ENCODE data around the gene ATOH8.

Gene ATOH8

GRCh38 chr2:85718885-85719492, 34.8 kb upstream of the ATOH8 start:
- no peak for DNase-seq (ENCODE audit: low spot score)

- no peak for DNase-seq (ENCODE audit: low spot score)
These were observed 34.1 kb upstream of the ATOH8 start for GRCh38 chr2:85719609-85720240.

- no peak for DNase-seq (ENCODE audit: low spot score)
These were observed 33.3 kb upstream of the ATOH8 start for GRCh38 chr2:85720533-85720932.

- no peak for DNase-seq (ENCODE audit: low spot score)
These were observed 32.1 kb upstream of the ATOH8 start for GRCh38 chr2:85721641-85722040.

- no peak for DNase-seq (ENCODE audit: low spot score)
These were observed 31.3 kb upstream of the ATOH8 start for GRCh38 chr2:85722519-85722918.

GRCh38 chr2:85723707-85724360, 30.0 kb upstream of the ATOH8 start:
- DNase-seq (ENCODE audit: low spot score), result no peak

- DNase-seq (ENCODE audit: low spot score), result no peak
These were observed 29.0 kb upstream of the ATOH8 start for GRCh38 chr2:85724731-85725181.

GRCh38 chr2:85725451-85725850, 28.3 kb upstream of the ATOH8 start:
- no peak for DNase-seq (ENCODE audit: low spot score)

GRCh38 chr2:85727798-85728197, 26.0 kb upstream of the ATOH8 start:
- no peak for DNase-seq (ENCODE audit: low spot score)

GRCh38 chr2:85728342-85728741, 25.4 kb upstream of the ATOH8 start:
- DNase-seq (ENCODE audit: low spot score), result no peak

GRCh38 chr2:85728883-85729824, 24.6 kb upstream of the ATOH8 start:
- peak; percentile 72 for DNase-seq (ENCODE audit: low spot score)

GRCh38 chr2:85729825-85730510, 23.8 kb upstream of the ATOH8 start:
- no peak for DNase-seq (ENCODE audit: low spot score)

GRCh38 chr2:85730686-85731230, 23.0 kb upstream of the ATOH8 start:
- DNase-seq (ENCODE audit: low spot score), result no peak

GRCh38 chr2:85731606-85732005, 22.2 kb upstream of the ATOH8 start:
- no peak for DNase-seq (ENCODE audit: low spot score)

- DNase-seq (ENCODE audit: low spot score), result no peak
These were observed 21.2 kb upstream of the ATOH8 start for GRCh38 chr2:85732467-85733120.

GRCh38 chr2:85733121-85733960, 20.4 kb upstream of the ATOH8 start:
- no peak for DNase-seq (ENCODE audit: low spot score)

GRCh38 chr2:85734015-85734414, 19.8 kb upstream of the ATOH8 start:
- no peak for DNase-seq (ENCODE audit: low spot score)

GRCh38 chr2:85734942-85735608, 18.7 kb upstream of the ATOH8 start:
- peak; percentile 54 for DNase-seq (ENCODE audit: low spot score)

- no peak for DNase-seq (ENCODE audit: low spot score)
These were observed 18.1 kb upstream of the ATOH8 start for GRCh38 chr2:85735691-85736090.

Measured in kidney tubule cell (primary cell).